HFFc6 (cell line): Measurements from ENCODE around the gene XYLB. TPM values are rescaled to one million over a fixed set of nuclear protein-coding genes. Genes with fewer than 3 reads are reported as not detected.

Source experiments
- DNase-seq: peaks from one replicate; pipeline ENCODE4 v3.0.0-alpha.2; 2018
- H3K27ac Mint-ChIP-seq: 2 replicates; pipeline ENCODE4 v1.8.0; 2020; ENCODE audit warnings: mild to moderate bottlenecking, mixed read lengths
- H3K27me3 Mint-ChIP-seq: 2 replicates; pipeline ENCODE4 v1.8.0; 2021; ENCODE audit warnings: mild to moderate bottlenecking, moderate library complexity, mixed read lengths; ENCODE audit not compliant: insufficient read depth
- H3K36me3 Mint-ChIP-seq: 2 replicates; pipeline ENCODE4 v1.8.0; 2021; ENCODE audit warnings: low read depth, mixed read lengths
- H3K4me1 Mint-ChIP-seq: 2 replicates; pipeline ENCODE4 v1.8.0; 2020; ENCODE audit warnings: low read depth, mixed read lengths
- H3K4me3 Mint-ChIP-seq: 2 replicates; pipeline ENCODE4 v1.8.0; 2020; ENCODE audit warnings: mild to moderate bottlenecking, moderate library complexity, mixed read lengths
- H3K9me3 Mint-ChIP-seq: 2 replicates; pipeline ENCODE4 v1.8.0; 2020; ENCODE audit warnings: mild to moderate bottlenecking, mixed read lengths
- total RNA-seq, 6 experiments: library from RNA; stranded (reverse); fragmentation: NEBNext Ultra II Directional; extraction: Animal tissue kit (Norgen Biotek cat#: 25700); gene quantifications; 2 replicates in 1 of 6; 3 replicates in 5 of 6; pipeline ENCODE4 v1.2.3, GENCODE V29; 2021
- TF ChIP-seq, protein P1 (sequence below): fragments of 200-600 bp; sonication (generic); IDR thresholded peaks from 2 replicates; pipeline ENCODE4 v1.5.0; 2021; ENCODE audit warnings: antibody characterized with exemption, mild to moderate bottlenecking

The XYLB gene
- total RNA-seq, 6 experiments from 2014 or later: 5.1 to 8.0 (median 6.2) TPM

DNA sequence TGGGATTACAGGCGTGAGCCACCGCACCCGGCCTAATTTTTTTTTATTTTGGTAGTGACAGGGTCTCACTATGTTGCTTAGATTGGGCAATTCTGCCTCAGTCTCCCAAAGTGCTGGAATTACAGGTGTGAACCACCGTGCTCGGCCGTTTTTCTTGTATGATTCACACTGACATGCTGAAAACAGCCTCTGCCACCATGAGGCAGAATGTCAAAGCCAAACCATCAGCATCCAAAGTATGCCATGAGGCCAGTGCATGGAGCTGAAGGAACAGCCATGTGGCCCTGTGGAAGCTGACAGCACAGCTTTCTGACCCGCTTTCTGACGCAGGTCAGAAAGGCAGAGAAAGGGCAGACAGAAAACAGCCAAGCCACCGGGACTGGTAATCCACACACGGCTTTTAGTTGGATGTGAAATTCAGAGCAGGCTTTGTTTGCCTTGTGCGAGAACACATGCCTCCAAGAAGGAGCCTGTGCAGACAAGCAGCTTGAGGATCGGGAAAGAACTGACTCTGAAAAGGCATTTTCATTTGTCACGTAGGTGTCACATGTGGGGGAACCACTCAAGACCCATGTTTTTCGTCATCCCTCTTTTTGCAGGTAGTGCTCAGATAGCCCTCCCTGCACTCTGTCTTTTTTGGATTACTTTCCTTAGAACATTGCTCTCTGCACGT lies 25.1 kb downstream of the XYLB start:
- no peak for DNase-seq
- Mint-ChIP-seq H3K4me3 (no peak overlapping the region), H3K4me1 (no peaks in the 10 kb centered on the region), H3K9me3 (no peaks in the 10 kb centered on the region), H3K36me3 (peaks cover 19% of the 10 kb centered on the region), H3K27me3 (no peaks in the 10 kb centered on the region; the same call in 1 of the 2 replicates), H3K27ac (no peak overlapping the region)
- TF ChIP-seq, protein P1, sequence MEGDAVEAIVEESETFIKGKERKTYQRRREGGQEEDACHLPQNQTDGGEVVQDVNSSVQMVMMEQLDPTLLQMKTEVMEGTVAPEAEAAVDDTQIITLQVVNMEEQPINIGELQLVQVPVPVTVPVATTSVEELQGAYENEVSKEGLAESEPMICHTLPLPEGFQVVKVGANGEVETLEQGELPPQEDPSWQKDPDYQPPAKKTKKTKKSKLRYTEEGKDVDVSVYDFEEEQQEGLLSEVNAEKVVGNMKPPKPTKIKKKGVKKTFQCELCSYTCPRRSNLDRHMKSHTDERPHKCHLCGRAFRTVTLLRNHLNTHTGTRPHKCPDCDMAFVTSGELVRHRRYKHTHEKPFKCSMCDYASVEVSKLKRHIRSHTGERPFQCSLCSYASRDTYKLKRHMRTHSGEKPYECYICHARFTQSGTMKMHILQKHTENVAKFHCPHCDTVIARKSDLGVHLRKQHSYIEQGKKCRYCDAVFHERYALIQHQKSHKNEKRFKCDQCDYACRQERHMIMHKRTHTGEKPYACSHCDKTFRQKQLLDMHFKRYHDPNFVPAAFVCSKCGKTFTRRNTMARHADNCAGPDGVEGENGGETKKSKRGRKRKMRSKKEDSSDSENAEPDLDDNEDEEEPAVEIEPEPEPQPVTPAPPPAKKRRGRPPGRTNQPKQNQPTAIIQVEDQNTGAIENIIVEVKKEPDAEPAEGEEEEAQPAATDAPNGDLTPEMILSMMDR: no peak

DNA sequence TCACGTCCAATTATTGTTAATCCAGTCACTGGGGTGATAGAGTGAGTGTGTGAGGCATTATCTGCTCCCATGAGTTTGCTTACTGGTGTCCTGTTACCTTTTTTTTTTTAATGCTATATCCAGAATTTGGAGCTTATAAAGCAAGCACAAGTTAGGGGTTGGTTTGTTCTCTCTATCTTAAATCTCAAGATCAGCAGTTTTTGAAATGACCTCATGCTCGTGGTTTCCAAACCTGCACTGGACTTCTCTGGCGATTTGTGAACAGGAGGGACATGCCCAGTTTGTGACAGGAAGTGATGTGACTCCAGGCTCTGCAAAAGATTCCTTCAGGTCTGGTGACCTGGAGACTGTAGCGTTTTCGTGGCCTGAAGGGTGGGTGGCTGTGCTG lies 25.6 kb downstream of the XYLB start:
- H3K27ac Mint-ChIP-seq: no peak overlapping the region
- no peak overlapping the region for H3K4me3 Mint-ChIP-seq
- H3K9me3 Mint-ChIP-seq: no peaks in the 10 kb centered on the region
- no peak for DNase-seq
- H3K36me3 Mint-ChIP-seq: peaks cover 15% of the 10 kb centered on the region
- no peaks in the 10 kb centered on the region for H3K27me3 Mint-ChIP-seq
- TF ChIP-seq, protein P1: no peak
- no peaks in the 10 kb centered on the region for H3K4me1 Mint-ChIP-seq

- DNase-seq: no peak
- no peaks in the 10 kb centered on the region for H3K4me1 Mint-ChIP-seq
- H3K36me3 Mint-ChIP-seq: peaks cover 4% of the 10 kb centered on the region
- no peaks in the 10 kb centered on the region for H3K27me3 Mint-ChIP-seq
- TF ChIP-seq, protein P1: no peak
- no peak overlapping the region for H3K27ac Mint-ChIP-seq
- H3K9me3 Mint-ChIP-seq: no peaks in the 10 kb centered on the region
- no peak overlapping the region for H3K4me3 Mint-ChIP-seq
Observed at GRCh38 chr3:38374221-38374620, 27.6 kb downstream of the XYLB start.

GRCh38 chr3:38375072-38375471 lies 28.5 kb downstream of the XYLB start:
- Mint-ChIP-seq H3K27me3 (no peaks in the 10 kb centered on the region), H3K4me3 (no peak overlapping the region), H3K4me1 (no peaks in the 10 kb centered on the region), H3K9me3 (no peaks in the 10 kb centered on the region), H3K27ac (no peak overlapping the region), H3K36me3 (peaks cover under 1% of the 10 kb centered on the region)
- DNase-seq: no peak
- TF ChIP-seq, protein P1: no peak

DNA sequence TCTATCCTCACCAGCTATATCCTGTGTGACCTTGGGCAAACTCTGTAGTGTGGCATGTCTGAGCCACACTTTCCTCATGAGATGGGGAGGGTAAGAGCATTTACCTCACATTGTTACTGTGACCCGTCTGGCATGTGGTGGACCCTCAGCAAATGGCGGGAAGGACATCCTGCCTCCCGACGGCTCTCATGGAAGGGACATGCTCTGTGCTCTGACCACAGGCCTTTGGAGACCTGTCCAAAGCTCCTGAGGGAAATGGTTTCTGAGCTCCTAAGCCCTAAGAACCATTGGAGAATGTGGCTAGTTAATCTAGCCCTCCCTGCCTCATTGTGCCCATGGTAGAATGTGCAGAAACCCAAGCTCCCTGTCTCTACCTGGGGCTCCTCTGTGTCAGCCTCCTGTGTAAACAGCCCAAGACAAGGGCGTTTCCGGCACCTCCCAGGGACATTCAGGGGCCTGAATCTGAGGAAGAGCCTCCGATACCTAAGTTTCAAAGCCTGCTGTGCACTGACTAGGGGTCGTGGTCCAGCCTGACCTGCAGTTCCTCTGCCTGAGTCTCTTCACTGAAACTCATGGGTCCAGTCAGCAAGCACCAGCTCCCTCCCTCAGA lies 29.0 kb downstream of the XYLB start:
- H3K27me3 Mint-ChIP-seq: no peaks in the 10 kb centered on the region
- H3K27ac Mint-ChIP-seq: no peak overlapping the region
- H3K36me3 Mint-ChIP-seq: no peaks in the 10 kb centered on the region; the same call in 1 of the 2 replicates
- no peaks in the 10 kb centered on the region for H3K9me3 Mint-ChIP-seq
- H3K4me3 Mint-ChIP-seq: no peak overlapping the region
- no peak for DNase-seq
- H3K4me1 Mint-ChIP-seq: no peaks in the 10 kb centered on the region
- TF ChIP-seq, protein P1: no peak
